GM19467 (cell line): ENCODE measurements around the gene AOX1.
"Not testable (repeated sequence)": the region's sequence is repeated elsewhere in the genome, so short reads cannot be mapped to it uniquely, and the experiment has no call there.

ENCODE experiments used
- ATAC-seq: cut with Tn5 transposase; IDR thresholded peaks from one replicate; pipeline ENCODE4 v1.9.1; 2021; ENCODE audit warnings: mild to moderate bottlenecking, moderate library complexity; ENCODE audit not compliant: unreplicated experiment

Gene AOX1

DNA sequence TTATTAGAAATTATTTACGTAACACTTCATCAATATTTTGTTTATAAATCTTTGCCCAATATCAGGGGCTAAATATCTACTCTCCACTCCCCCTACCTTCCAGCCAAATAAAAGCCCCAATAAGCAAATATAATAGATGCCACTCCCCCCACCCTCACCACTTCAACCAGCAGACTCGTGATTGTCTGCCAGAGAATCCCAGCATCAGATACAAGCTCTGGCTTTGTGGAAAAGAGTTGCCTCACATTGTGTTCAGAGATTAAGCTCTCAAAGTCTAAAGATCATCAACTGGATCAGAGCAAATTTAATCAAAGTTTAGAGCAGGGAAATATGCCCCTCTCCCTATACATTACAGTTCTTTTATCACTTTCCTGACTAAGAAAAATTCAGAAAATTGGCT, 39.5 kb downstream of the AOX1 start:
- ATAC-seq: no peak

DNA sequence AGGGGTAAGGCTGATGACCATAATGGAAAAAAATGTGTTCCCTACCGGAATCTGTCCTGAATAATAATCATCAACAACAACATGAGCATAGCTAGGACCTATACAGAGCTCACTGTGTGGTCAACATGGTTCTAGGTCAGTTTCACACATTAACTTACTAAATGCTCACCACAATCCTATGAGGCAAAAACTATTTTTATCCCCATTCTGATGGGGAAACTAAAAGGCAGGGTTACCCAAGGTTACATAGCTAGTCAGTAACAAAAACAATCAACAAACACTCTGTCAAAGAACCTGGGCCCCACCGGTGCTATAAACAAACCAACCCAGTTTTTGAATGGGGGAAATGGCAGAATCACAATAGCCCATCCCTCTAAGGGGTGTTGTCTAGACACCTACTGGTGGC, 40.1 kb downstream of the AOX1 start:
- no peak for ATAC-seq

DNA sequence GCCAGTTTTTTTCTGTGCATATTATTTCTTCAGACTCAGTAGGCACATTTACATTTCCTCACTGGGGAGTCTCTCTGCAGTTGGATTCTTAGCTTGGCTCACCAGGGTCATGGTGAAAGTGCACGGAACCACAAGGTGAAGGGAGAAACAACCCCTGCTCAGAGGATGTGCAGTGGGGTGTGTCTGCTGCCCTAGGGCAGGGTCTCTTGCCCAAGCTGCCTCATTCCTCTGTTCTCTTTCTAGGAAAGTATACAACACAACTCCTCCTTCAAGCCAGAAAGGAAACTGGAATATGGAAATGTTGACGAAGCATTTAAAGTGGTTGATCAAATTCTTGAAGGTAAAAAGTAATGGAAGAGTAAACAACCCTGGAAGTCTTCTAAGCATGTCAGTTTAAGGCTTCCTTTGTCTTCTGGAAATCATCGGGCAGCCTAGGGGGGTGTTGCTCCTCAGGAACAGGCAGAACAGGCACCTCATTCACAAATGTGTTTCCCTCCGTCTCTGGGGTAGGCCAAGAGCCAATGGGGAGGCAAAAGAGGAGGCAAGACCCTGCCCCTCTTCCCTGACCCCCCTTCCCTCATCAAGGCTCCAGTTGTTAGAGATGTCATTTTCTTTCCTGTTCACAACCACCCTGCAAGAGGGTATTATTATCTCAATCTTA, 41.4 kb downstream of the AOX1 start:
- ATAC-seq: no peak

DNA sequence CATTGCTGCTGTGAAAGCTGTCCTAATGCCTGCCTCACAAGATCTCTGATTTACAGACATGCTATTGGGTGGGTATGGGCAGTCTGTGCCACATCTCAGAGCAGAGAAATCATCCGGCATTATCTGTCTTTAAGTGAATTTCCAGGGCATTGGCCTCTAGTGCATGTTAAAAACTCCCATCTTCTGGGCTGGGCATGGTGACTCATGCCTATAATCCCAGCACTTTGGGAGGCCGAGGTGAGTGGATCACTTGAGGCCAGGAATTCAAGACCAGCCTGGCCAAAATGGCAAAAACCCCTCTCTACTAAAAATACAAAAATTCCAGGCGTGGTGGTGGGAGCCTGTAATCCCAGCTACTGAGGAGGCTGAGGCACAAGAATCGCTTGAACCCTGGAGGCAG, 42.6 kb downstream of the AOX1 start:
- not testable (repeated sequence) for ATAC-seq

DNA sequence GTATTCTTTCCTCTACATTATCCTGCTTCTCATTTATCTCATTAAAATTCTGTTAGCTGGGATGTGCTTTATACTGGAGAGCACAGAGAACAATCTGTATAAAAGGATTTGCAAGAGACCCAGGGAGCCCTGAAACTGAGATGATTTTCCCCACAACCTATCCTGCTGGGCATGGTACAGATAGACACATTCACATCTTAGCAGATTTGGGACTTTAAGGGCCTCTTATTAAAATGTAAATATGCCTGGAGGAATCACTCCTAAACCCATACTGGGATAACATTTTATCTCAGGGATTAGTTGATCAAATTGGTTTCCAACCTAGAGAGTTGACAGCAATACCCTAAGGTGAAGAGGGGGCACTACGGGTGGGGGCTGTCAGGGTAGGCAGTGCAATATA, 45.5 kb downstream of the AOX1 start:
- no peak for ATAC-seq

DNA sequence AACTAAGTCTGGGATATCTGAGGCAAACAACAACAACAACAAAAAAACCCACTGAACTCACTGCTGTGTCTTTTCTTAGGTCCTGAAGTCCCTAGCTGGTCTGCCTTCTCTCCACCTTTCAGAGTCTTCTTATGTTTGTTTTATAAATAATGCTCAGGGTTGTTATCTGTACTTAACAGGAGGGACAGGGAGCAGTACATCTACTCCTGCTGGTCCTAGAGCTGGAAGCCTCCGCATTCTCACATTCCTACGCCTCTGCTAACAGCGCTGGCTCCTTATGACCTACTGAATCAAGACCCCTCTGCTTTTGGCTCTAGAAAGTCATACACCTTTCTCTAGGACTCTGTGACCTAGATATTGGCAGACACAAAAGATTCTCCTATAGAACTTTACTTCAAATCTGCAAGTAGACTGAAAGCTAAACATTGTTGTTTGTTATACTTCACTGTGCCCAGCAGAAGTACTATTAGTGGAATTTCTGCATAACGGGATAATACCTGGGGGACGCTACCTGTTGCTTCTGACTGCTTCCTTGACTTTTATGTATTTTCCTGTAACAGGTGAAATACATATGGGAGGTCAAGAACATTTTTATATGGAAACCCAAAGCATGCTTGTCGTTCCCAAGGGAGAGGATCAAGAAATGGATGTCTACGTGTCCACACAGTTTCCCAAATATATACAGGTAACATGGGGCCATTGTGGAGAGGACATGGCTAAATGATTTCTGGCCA, 48.6 kb downstream of the AOX1 start:
- ATAC-seq: no peak

DNA sequence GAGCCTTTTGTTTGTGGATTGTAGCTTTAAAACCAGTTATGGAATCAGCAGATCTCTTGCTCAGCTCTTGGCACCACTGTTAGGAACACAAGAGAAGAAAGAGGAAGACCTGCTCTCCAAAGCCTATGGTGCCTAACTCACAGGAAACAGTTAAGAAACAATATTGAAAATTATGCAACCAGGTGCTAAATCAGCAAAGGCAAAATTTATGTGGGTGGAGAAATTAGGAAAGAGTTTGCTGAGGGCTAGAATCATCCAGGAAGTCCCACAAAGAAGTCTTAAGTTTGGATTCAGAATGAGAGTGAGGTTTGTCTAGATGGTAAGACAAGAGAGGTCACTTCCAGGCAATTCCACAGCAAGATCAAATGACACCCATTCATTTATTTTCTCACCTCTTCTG, 49.4 kb downstream of the AOX1 start:
- no peak for ATAC-seq

DNA sequence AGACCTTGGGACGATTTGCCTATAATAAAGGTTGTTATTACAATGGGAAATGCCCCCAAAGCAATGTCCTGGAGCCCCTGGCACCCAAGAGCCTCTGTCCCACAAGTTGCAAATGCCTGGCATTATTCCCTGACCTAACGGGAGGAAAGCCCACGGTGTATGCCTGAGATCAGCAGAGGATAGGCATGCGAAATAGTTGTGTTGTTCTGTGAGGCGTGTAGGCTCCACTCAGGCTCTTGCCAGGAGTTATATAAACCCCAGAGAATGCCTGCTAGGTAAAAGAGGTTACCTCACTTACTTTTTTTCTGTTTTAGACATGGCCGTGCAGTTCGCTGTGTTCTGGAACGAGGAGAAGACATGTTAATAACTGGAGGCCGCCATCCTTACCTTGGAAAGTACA, 52.1 kb downstream of the AOX1 start:
- ATAC-seq: no peak

DNA sequence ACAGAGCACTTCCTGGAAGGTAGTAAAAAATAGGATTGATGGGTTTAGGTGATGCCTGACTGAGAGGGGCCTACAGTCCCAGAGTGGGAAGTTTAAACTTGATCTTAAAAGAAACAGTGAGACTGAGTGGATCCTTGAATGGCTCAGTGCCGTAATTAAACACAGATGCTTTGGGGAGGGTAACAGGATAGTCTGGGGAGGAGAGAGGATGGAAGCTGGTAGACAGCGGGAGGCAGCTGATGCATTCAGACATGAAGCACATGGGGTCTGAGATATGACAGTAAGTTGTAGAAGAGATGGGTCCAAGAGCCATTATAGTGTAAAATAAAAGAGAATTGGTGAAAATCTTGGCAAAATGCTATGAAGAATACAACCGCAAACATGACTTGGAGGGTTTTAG, 54.4 kb downstream of the AOX1 start:
- ATAC-seq: no peak

DNA sequence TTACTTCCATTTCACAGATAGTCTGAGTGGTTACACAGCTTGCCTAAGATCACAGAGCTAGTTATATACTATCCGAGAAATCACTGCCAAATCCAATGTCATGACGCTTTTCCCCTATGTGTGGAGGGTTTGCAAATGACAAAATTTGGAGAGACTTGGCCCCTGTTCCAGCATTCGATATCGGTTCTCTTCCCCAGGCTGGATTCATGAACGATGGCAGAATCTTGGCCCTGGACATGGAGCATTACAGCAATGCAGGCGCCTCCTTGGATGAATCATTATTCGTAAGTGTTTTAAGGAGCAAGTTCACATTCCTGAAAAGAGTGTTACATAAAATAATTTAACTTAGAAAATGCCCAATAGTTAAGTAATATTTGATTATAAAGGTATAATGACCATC, 55.1 kb downstream of the AOX1 start:
- ATAC-seq: no peak

DNA sequence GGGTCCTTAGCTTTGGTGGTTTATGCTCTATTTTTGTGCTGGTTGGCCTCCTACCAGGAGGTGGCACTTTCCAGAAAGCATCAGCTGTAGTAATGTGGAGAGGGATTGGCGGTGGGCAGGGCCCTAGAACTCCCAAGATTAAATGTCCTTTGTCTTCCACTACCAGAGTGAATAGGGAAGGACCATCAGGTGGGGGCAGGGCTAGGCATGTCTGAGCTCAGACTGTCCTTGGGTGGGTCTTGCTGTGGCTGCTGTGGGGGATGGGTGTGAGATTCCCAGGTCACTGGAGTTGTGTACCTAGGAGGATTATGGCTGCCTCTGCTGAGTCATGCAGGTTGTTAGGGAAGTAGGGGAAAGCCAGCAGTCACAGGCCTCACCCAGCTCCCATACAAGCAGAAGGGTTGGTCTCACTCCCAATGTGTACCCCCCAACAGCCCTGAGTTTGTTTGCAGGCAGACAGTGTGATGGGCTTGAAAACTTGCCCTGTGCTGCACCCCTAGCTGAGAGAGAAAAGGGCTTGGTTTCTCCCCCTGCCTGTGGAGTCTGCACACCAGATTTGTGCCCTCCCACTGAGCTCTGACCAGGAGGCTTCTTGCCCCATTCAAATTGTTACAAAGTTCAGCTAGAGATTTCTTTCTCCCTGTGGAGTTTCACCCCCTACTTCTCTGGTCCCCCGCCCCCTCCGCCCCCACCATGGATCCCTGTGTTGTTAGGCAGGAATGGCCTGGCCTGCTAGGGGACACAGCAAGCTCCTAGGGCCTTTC, 62.9 kb downstream of the AOX1 start:
- ATAC-seq: not testable (repeated sequence)

DNA sequence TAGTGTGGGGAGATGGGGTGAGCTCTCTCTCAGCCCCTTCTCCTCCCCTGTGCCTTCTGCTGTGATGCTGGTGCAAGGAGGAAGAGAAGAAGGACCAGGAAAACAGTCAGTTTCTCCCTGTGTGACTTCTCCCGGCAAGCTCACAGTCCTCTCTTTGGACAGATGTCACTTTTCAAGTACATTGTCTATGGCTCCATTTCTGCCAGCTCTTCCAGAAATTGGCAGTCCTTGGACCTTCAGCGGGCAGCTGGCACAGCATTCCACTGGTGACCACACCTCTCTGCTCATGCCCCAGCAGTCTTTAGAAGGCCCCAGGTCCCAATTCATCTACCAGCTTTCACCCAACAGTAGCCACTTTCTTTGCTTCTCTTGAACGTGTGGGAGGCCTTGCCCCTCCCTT, 63.9 kb downstream of the AOX1 start:
- no peak for ATAC-seq

DNA sequence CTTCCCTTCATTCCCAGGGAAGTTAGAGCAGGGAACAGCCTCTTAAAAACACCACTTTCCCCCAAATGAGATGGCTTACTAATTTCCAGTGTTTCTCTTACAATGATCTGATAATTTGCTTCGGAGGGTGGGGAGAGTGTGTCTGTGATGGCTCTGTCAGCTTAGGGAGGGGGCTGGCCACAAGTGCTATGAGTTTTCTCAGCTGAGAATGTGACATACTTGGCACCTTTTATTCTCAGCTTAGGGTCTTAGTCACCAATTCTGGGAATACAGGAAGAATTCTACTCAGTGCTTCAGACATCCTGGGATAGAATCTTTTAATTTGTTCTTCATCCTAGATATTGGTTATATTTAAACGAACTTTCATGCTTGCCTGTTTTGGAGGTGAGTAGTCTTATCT, 64.4 kb downstream of the AOX1 start:
- no peak for ATAC-seq

DNA sequence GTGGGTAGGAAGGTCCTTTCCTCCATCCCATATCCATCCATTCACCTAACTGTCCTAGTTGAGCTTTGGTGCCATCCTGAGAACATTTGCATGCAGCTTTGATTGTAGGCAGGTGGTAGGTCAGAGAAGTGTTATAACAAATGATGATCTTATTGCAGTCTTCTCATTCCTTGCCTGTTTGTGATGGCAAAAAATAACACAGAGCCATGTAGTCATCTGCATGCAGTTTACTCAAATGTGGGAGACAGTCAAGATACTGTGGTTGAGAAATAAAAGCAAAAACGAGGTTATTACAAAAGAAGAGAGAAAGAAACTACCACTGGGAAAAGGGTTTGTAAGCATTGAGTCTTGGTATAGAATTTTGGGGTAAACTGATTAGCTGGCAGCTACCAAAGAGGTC, 66.3 kb downstream of the AOX1 start:
- ATAC-seq: no peak

DNA sequence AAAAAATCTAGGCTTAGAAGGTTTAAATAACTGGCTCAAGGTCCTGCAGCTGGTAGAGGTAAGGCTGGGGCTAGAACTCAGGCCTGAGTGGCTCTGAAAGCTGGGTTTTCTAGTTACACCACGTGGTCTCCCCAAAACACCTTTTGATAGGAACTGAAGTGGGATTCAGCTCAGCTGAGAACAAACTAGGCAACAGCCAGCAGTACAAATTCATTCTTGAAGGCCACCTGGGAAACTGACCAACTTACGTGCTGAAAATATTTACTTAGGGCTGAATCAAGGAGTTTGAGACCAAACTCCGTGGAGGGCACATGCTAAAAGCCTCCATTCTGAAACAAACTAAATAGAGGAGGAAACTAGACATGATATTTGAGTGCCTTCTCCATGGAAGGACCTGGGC, 67.2 kb downstream of the AOX1 start:
- no peak for ATAC-seq

DNA sequence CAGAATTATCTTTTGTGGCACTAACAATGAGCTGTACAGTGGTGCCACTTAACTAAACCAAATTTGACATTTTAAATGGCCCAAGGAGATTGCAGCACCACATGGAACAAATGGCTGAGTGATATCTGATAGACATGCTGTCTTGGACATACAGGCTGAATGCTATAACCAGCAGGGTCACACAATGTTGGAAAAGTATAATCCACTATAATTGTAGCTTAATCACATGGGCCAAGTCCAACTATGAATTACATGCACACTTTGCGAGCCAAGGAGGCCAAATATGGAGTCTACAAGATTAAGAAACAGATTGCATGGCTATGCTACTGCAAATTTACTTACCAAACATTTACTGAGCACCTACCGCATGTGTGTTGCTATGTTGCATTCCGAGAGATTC, 69.0 kb downstream of the AOX1 start:
- no peak for ATAC-seq

DNA sequence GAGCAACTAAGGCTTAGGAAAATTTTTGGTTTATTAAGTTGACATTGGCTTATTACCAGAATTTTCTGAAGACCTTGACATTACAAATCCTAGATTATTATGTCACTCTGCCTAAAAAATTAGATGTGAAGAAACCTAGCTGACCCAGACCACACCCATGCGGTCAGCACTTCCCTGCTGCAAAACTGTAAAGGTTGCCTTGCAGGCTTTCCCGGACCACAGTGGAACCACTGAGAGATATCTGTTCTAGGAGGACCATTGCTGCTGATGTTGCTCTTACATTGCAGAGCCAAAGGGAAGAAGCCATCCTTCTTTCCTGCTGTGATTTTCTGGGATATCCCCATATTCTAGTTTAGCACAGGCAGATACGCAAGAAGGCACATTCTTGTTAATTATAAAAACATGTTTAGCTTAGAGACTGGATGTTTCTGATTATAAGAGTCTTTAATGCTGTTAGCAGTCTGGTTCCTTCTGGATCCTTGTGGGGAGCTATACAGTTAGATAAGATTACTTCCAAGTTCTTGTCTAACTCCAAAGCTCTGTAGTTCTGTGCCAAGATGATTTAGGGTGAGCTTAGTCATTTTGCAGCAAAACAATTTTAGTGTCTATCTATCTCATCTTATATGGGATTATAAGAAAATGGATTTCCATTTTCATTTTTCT, 70.2 kb downstream of the AOX1 start:
- ATAC-seq: no peak

DNA sequence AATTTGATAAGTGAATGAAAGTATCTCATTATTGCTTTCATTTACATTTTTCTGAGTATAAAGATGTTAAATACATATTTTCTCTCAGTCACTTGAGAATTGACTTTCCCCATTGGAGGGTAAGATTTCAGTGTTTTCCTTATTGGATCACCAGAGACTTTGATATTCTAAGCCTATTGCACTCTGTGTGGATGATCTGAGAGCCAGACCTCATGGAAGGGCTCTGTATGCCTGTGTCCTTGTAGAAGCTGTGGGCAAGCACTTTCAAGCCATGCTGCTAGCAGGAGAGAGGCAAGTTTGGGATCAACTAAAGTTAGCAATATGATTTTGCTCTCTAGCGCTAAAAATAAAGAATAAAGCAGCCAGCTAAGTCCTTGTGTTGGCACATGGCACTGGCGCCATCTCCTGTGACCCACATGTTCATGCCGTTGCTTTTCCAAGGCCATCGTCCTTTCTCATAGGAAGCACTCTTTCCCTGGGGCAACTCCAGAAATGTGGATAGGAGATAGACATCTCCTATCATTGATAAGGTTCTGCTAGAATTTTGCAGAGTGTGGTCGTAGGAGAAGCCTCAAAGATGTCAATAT, 72.6 kb downstream of the AOX1 start:
- ATAC-seq: no peak

DNA sequence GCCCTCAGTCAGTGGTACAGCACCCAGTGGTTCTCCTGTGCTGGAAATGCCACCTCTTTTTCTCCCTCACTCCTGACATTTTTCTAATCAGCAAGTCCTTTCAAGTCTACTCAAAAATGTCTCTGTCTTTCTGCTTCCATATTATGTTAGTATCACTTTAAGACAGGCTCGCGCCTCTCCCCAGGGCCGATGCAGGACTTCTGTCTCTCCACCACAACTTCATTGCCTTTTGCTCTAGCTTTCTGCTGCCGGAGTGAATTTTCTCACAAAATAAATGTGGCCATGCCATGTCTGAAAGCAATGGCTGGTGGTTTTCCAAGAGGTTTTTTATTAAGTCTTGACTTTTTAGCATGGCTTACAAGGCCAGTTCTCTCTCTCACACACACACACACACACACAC, 73.6 kb downstream of the AOX1 start:
- ATAC-seq: no peak

DNA sequence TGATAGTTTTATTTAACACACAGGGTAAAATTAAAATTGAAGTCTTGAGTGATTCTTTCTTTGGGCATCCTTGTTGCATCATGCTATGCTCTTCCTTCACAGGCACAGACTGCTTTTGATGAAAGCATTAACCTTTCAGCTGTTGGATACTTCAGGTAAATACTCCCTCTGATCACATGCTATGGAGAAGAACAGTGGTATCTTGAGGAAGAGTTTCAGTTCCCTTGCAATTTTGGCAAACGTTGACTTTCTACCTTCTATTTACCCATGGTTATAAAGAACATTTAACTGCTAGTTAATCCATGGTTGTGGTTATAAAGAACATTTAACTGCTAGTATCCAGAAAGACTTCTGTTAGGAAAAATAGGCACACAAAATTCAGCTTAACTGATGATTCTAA, 75.7 kb downstream of the AOX1 start:
- no peak for ATAC-seq

DNA sequence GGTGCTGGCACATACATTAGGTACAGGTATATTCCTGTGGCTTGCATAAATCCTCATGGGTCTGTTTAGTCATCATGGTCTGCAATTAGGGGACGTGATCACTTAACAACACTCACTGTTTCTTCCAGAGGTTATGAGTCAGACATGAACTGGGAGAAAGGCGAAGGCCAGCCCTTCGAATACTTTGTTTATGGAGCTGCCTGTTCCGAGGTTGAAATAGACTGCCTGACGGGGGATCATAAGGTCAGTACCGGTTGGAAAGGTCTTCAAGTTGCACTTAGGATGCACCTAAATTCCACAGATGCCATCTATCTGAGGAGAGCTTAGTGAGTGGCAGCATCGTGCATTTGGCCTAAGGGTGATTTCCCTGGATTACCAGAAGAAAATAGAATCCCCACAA, 76.9 kb downstream of the AOX1 start:
- no peak for ATAC-seq
